GM12864 (cell line): ENCODE data around the gene CD244.
"Not testable (repeated sequence)": the region's sequence is repeated elsewhere in the genome, so short reads cannot be mapped to it uniquely, and the experiment has no call there.

Source experiments
- DNase-seq: peaks from one replicate; pipeline ENCODE4 v3.0.0-alpha.2; 2011; ENCODE audit warnings: low read depth
- H3K4me3 ChIP-seq: 2 replicates; pipeline ENCODE4 v1.5.1; 2011; ENCODE audit warnings: mild to moderate bottlenecking, low read depth, low read length, control low read depth
- TF ChIP-seq, protein P1 (sequence below): IDR thresholded peaks from 2 replicates; pipeline ENCODE4 v1.5.1; 2011; ENCODE audit warnings: low read depth, mild to moderate bottlenecking, moderate library complexity, low read length, control low read depth, inconsistent platforms; ENCODE audit errors: missing control alignments

The CD244 gene

DNA sequence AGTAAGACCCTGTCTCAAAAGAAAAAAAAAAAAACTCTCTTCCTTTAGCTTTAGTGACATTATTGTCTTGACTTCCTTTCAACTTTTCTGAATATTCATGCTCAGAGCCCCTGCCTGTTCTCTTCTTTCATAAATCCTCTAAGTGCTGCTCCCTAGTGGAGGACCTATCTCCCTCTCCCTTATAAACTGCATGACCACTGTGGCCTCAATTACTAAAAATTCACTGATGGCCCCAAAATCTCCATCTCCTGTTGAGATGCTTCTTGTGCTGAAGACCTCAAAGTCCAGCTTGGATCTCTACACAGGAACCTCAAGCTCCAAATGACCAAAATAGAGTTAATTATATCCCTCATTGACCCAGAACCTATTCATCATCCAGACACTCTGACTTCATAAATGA is 14.5 kb upstream of the CD244 start:
- no peak for DNase-seq
- no peak overlapping the region for H3K4me3 ChIP-seq
- TF ChIP-seq, protein P1, sequence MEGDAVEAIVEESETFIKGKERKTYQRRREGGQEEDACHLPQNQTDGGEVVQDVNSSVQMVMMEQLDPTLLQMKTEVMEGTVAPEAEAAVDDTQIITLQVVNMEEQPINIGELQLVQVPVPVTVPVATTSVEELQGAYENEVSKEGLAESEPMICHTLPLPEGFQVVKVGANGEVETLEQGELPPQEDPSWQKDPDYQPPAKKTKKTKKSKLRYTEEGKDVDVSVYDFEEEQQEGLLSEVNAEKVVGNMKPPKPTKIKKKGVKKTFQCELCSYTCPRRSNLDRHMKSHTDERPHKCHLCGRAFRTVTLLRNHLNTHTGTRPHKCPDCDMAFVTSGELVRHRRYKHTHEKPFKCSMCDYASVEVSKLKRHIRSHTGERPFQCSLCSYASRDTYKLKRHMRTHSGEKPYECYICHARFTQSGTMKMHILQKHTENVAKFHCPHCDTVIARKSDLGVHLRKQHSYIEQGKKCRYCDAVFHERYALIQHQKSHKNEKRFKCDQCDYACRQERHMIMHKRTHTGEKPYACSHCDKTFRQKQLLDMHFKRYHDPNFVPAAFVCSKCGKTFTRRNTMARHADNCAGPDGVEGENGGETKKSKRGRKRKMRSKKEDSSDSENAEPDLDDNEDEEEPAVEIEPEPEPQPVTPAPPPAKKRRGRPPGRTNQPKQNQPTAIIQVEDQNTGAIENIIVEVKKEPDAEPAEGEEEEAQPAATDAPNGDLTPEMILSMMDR: peak; percentile 37

DNA sequence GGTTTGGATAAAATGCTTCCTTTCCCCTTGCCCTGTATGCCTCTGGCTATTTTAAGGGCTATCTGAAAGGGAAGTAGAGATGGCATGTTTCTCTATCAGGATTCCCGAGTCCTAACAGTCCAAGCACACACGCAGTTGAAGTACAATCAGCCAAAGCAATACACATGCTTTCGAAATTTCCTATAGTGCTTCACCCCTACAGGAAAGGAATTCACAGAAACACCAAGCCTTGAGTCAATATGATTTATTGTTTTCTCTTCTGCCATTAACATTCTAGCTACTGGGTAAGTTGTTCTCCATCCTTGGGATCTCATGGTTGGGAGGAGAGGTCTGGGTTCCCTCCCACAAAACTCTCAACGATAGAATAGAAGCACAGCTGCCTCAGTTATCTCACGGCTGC is 13.6 kb upstream of the CD244 start:
- no peak overlapping the region for H3K4me3 ChIP-seq
- DNase-seq: no peak
- TF ChIP-seq, protein P1: no peak

DNA sequence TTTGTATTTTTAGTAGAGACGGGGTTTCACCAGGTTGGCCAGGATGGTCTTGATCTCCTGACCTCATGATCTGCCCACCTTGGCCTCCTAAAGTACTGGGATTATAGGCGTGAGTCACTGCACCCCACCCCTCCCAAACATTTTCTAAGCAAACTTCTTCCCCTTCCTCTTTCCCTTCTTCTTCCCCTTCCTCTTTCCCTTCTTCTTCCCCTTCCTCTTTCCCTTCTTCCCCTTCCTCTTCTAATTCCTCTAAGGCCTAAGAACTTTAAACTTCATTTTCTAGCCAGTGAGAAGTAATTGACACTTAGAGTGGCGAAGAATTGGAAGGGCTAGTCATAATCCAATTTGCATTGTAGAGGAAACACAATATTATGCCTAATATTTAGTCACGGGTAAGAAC is 12.9 kb upstream of the CD244 start:
- H3K4me3 ChIP-seq, DNase-seq: not testable (repeated sequence)

DNA sequence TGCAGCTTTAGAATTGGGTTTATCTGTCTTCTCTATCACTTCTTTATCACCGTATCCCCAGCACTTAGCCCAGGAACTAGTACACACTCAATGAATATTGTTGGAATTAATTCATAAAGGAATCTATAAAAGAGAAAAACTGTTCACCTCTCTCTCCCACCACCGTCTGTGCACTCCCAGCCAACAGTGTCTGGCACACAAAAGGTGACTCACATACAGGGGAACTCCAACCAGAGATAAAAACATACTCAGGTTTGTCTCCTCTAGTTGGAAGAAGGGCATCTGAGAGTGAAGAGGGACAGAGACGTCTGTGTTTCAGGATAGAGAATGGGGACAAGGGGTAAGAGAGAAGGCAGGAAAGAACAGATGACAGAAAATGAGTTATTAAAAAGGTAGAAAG is 12.2 kb upstream of the CD244 start:
- no peak overlapping the region for H3K4me3 ChIP-seq
- DNase-seq: no peak
- TF ChIP-seq, protein P1: no peak

DNA sequence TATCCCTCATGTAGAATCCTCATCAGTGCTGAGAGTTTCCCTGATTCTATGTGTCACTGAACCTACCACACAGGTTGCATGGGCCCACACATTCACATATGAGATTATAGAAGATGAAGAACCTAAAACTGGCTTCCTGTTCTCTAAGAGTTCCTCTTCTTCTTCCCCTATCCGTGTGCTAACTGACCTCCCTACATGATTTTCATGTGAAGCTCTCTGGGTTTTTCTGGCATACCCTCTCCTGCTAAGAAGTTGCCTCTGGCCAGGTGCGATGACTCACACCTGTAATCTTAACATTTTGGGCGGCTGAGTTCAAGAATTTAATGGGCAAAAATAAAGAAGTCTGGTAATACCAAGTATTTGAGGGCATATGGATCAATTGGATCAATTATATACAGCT is 5.5 kb upstream of the CD244 start:
- no peak overlapping the region for H3K4me3 ChIP-seq
- TF ChIP-seq, protein P1: no peak
- DNase-seq: no peak

DNA sequence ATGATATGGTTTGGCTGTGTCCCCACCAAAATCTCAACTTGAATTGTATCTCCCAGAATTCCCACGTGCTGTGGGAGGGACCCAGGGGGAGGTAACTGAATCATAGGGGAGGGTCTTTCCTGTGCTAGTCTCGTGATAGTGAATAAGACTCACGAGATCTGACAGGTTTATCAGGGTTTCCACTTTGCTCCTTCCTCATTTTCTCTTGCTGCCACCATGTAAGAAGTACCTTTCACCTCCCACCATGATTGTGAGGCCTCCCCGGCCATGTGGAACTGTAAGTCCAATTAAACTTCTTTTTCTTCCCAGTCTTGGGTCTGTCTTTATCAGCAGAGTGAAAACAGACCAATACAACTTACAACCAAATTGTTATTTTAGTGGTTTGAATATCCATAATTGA is 5.0 kb upstream of the CD244 start:
- DNase-seq, H3K4me3 ChIP-seq: not testable (repeated sequence)

DNA sequence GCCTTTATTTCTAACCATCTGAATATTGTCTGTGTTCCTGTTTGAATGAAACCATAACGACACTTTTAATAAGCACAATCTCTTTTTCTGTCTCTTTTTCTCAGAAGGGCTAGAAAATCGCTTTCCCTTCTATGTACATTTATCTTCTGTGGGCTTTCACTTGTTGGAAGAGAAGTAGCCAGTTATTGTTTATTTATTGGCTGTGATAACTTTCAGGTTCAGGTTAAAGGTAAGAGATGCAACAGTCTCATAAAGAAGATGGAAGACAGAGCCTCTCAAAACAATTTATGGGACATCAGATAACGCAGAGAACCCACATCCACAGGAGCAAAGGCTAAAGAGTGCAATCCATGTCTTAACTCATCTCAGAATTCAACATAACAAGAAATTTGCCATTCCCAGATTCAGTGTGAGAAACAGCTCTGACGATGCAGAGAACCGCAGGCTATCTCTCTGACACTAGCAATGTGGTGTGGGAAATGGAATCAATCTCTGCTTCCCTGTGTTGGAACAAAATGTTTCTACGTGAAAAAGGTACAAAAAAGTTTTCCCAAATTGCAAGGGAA is 4.1 kb upstream of the CD244 start:
- DNase-seq: no peak
- no peak overlapping the region for H3K4me3 ChIP-seq
- TF ChIP-seq, protein P1: no peak

DNA sequence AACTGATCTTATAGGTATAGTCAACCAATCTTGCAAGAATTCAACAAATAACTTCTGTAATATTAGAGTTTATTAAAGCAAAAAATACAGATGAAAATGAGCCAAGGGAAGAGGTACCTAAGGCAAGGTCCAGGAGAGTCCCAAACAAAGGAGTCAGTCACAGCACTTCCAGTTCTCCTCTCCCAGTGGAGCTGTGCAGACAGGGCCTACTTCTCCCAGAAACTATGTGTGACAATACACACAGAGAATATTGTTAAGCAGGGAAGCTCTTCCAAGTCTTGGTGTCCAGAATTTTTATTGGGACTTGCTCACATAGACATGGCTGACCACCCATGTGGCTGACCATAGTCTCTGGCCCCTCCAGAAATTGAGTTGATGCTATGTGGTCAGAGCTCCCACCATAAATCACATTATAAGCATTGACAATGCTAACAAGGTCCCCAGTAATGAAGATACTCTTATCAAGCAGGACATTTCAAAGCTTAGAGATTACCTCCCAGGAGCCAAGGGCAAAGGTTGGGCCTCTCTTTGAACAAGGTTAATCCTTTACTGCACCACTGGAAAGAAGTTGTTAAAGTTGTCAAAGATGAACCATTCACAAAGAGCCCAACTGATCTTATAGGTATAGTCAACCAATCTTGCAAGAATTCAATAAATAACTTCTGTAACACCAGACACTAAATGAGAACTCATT is 3.5 kb upstream of the CD244 start:
- DNase-seq: no peak
- H3K4me3 ChIP-seq: no peak overlapping the region
- TF ChIP-seq, protein P1: no peak
